A172 (cell line): Measurements from ENCODE around the gene DHX36. TPM values are rescaled to one million over a fixed set of nuclear protein-coding genes. Genes with fewer than 3 reads are reported as not detected.

Source experiments
- DNase-seq: peaks from one replicate; pipeline ENCODE4 v3.0.0-alpha.2; 2015; ENCODE audit warnings: low spot score
- total RNA-seq: library from RNA; depleted of rRNA; stranded (reverse); fragments of >200 nt; shearing (Covaris generic); gene quantifications from 2 replicates; pipeline ENCODE4 v1.2.3, GENCODE V29; 2014

DHX36 gene
- total RNA-seq, 1 experiment from 2014 or later, result 39.7 TPM

- no peak for DNase-seq
Observed at GRCh38 chr3:154290187-154290586, 34.1 kb downstream of the DHX36 start.

DNA sequence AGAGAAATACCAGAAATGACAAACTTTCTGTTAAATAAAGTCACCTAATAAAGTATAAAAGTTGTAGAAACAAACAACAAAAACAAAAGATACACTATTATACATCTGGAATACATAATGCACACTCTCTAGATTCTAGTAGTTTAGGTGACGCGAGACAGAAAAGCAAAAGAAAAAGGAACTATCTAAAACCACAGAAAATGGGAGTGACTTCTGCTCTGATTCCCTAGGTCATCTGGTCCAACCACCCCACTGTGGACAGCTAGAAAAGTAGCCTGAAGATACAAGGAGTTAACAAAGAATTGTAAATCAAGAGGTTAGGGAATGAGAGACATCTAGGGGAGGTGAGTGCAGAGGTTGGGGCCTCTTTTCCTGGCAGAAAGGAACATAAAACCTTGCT lies 39.1 kb downstream of the DHX36 start:
- DNase-seq, result no peak

GRCh38 chr3:154280161-154280560 lies 44.1 kb downstream of the DHX36 start:
- DNase-seq, result no peak

DNA sequence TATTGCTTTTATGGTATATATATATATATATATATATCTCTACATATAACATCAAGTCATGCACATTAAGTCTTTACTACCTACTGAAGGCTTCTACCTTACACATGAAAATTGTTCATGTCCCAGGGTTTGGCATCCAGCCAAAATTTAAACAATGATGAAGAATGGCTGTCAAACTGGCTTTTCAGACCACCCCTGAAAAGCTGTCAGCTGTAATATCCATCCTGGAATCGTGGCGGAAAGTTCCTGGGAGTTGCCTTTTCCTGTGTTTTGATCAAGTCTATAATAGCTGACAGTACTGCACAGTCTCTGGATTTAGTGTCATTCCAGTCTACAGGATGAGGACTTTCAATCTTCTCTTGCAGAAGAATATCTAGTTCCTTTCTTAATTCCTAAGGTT lies 48.3 kb downstream of the DHX36 start:
- DNase-seq, result no peak

GRCh38 chr3:154275292-154275691 lies 49.0 kb downstream of the DHX36 start:
- DNase-seq, result no peak

GRCh38 chr3:154274348-154274747 lies 49.9 kb downstream of the DHX36 start:
- DNase-seq, result no peak

- DNase-seq, result no peak
Observed at GRCh38 chr3:154273381-154273780, 50.9 kb downstream of the DHX36 start.

DNA sequence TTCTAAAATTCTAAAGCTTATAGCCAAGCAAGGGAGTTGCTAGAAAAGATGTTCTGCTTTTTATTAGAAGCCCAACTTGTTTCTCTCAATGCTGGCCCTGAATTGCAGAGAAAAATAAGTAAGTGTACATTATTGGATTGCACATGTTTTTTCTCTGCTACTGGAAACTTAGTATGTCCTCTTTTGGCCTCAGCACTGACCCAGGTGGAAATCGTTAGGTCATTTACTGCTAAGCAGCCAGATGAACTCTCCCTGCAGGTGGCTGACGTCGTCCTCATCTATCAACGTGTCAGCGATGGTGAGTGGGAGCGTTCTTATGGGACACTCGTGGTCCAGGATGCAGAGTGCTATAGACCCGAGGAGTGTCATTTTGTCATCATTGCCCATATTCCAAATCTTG lies 69.8 kb downstream of the DHX36 start:
- DNase-seq, result no peak

GRCh38 chr3:154252759-154253638 lies 71.3 kb downstream of the DHX36 start:
- DNase-seq, result peak; percentile 84

DNA sequence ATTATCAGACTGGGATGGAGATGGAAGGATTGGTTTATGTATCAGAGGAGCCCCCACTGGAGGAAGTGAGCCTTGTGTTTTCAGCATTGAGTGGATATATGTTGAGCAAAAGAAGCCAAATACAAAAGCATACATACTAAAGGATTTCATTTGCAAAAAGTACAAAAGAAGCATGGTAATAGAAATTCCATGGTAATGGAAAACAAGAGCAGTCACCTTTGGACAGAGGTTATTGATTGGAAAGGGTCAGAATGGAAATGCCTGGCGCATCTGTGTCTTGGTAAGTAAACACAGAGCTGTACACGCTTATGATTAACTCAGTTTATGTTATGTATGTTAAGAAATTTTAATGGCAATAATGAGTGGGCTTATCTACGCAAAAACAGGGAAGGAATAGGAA lies 72.7 kb downstream of the DHX36 start:
- no peak for DNase-seq

- DNase-seq, result no peak
Observed at GRCh38 chr3:154250291-154250690, 74.0 kb downstream of the DHX36 start.

DNA sequence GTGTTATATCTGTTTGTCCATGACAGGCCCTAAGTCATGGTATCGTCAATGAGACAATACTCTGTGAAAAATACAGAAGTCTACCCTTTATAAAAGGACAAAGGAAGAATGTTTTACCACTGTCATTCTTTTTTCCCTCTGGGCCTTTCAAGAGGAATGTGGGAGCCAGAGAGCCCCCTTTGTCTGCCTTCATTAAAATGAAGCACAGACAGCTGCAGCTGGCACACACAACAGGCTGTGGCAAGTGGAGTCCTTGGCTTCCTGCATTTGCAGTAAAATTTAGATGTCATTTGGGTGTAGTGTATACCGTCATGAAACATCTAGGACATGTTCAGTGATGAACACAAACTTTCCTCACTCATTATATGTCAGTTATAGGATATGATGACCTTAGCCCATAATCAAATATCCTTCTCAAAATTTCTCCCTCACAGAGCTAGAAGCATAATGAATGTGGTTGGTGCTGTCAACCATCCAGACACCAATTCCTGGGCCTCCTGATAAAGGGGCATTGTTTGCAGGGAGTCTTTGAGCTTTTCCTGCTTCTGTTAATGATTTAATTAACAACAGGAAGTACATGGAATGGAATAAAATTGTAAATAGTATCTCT lies 76.4 kb downstream of the DHX36 start:
- DNase-seq, result no peak

DNA sequence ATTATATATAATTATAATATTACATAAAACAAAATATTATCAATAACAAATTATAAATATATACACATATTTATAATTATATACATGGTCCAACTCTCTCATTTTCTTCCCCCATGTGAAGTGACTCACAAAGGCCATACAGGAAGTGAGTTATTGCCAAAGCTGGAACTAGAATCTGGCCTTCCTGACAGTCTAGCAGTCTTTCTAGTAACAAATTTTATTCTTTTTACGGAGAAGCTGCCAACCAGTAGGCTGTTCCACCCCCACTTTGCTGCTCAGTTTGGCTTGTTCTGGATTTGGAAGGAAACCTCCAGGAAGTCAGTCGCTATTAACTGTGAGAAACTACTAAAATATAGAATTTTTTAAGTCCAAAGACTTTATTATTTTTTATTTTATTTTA lies 79.6 kb downstream of the DHX36 start:
- DNase-seq, result peak; percentile 64

- peak; percentile 15 for DNase-seq
Observed at GRCh38 chr3:154243353-154243752, 80.9 kb downstream of the DHX36 start.

GRCh38 chr3:154242766-154243165 lies 81.5 kb downstream of the DHX36 start:
- no peak for DNase-seq

GRCh38 chr3:154241496-154241895 lies 82.8 kb downstream of the DHX36 start:
- DNase-seq, result no peak

- DNase-seq, result no peak
Observed at GRCh38 chr3:154240235-154240634, 84.1 kb downstream of the DHX36 start.

DNA sequence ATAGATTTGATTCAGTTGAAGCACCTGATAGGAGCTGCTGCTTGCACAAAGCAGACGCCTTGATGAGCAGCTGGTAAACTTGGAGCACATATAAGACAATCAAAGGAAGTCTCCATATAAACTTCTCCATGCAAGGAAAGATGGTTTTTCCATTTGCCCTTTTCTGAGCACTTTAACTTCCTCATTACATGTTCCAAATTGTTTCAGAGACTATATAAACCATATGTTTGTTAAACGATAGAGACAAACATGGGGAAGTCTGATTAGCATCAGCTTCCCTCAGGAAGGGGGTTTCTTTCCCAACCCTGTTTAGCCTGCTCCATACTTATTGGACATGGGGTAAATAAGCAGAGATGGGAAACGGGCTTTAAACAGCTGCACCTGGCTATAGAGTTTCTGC lies 88.0 kb downstream of the DHX36 start:
- DNase-seq, result no peak

- DNase-seq, result peak; percentile 39
Observed at GRCh38 chr3:154235330-154235729, 89.0 kb downstream of the DHX36 start.

GRCh38 chr3:154229217-154229590 lies 95.1 kb downstream of the DHX36 start:
- peak; percentile 8 for DNase-seq

GRCh38 chr3:154228561-154229216 lies 95.6 kb downstream of the DHX36 start:
- DNase-seq, result peak; percentile 8

DNA sequence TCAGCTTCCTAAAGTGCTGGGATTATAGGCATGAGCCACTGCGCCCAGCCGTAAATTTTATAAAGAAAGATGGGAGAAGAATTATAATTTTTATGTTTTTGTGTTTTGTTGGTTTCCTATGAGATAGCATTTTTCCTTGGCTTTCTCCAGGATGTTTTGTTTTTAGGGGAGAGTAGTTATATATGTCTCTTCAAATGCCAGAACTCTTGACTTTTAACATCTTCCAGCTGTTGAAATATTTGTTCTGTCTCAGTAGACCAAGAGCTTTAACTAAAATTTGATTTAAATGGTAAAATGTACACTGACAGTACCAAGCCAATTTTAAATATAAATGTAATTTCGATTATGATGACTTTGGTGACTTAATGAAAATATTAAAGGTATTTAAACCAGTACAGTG lies 96.8 kb downstream of the DHX36 start:
- no peak for DNase-seq

DNA sequence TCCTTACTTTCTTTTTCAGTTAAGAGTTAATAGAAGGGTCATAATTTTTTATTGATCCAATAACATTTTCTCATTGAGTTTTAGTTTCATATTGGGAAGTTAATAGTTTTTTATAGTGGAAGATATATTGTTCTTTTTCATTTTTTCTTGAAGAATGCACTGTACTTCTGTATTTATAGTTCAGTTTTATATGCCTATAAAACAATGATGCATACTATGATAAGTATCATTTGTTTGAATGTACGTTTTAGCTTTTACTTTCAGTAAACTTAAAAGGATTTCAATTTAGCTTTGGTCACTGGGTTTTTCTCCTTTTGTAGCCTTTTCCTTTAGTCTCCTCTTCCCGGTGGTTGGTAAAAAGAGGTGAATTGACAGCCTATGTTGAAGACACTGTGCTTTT lies 98.8 kb downstream of the DHX36 start:
- no peak for DNase-seq
